Activated naive CD8-positive, alpha-beta T cell treated with anti-CD3 and anti-CD28 coated beads for 36 hours (primary cell): Measurements from ENCODE around the gene CCNY. TPM values are rescaled to one million over a fixed set of nuclear protein-coding genes. Genes with fewer than 3 reads are reported as not detected.

ENCODE experiments used
- DNase-seq: peaks from one replicate; pipeline ENCODE4 v3.0.0; 2021
- H3K27ac Mint-ChIP-seq: one replicate; pipeline ENCODE4 v1.8.0; 2022; ENCODE audit warnings: mild to moderate bottlenecking, moderate library complexity, mixed read lengths
- H3K27me3 Mint-ChIP-seq: one replicate; pipeline ENCODE4 v1.8.0; 2022; ENCODE audit warnings: mild to moderate bottlenecking, mixed read lengths
- H3K36me3 Mint-ChIP-seq: one replicate; pipeline ENCODE4 v1.8.0; 2021; ENCODE audit warnings: mild to moderate bottlenecking, mixed read lengths
- H3K4me1 Mint-ChIP-seq: one replicate; pipeline ENCODE4 v1.8.0; 2021; ENCODE audit warnings: mixed read lengths
- H3K4me3 Mint-ChIP-seq: one replicate; pipeline ENCODE4 v1.8.0; 2022; ENCODE audit warnings: mild to moderate bottlenecking, moderate library complexity, mixed read lengths
- H3K9me3 Mint-ChIP-seq: one replicate; pipeline ENCODE4 v1.8.0; 2022; ENCODE audit warnings: mixed read lengths
- total RNA-seq, 2 experiments: library from RNA; stranded (reverse); gene quantifications; one replicate each; pipeline ENCODE4 v1.2.3, GENCODE V29; 2021

Gene CCNY
- total RNA-seq, 2 experiments from 2014 or later = 52.1 to 55.2 TPM

GRCh38 chr10:35324196-35324595 lies 12.1 kb upstream of the CCNY start:
- Mint-ChIP-seq H3K4me3 (no peak overlapping the region), H3K9me3 (peaks cover 5% of the 10 kb centered on the region), H3K36me3 (peaks cover 19% of the 10 kb centered on the region), H3K4me1 (peaks cover 20% of the 10 kb centered on the region), H3K27me3 (no peaks in the 10 kb centered on the region), H3K27ac (no peak overlapping the region)
- DNase-seq = no peak

GRCh38 chr10:35326466-35327235 lies 9.7 kb upstream of the CCNY start:
- DNase-seq = no peak
- H3K27me3 Mint-ChIP-seq = no peaks in the 10 kb centered on the region
- H3K36me3 Mint-ChIP-seq = peaks cover 12% of the 10 kb centered on the region
- H3K9me3 Mint-ChIP-seq = peaks cover 4% of the 10 kb centered on the region
- H3K4me3 Mint-ChIP-seq = no peak overlapping the region
- no peak overlapping the region for H3K27ac Mint-ChIP-seq
- H3K4me1 Mint-ChIP-seq = peaks cover 39% of the 10 kb centered on the region

DNA sequence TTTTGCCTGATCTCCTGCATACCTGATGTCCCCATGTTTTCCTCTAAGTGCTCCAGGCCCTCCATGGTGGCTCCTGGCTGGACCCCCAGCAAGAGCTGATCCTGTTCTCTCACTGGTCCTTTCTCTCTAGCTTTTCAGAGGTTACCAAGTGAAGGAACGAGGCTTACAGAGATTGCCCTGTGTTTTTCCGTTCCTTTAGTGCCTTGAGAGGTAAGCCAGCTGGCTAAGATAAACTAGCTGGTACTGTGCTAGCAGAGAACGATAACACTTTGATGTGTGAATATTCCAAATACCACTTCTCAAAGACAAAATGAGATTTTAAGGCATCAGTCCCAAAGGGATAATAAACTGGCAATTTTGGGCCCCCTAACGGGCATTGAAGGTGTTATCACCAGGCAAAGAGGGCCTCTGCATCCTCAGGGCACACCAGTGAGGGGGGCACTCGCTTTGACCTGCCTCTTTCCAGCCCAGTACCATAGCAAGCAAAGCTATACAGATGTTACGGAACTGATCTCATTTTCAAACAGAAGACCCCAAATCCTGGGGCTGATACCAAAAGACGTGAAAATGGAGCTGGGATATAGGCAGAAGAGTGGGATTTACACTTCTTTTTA lies 8.4 kb upstream of the CCNY start:
- peak overlapping the region; percentile 25 for H3K27ac Mint-ChIP-seq
- peaks cover 48% of the 10 kb centered on the region for H3K4me1 Mint-ChIP-seq
- DNase-seq = no peak
- H3K27me3 Mint-ChIP-seq = no peaks in the 10 kb centered on the region
- peaks cover 6% of the 10 kb centered on the region for H3K36me3 Mint-ChIP-seq
- no peaks in the 10 kb centered on the region for H3K9me3 Mint-ChIP-seq
- H3K4me3 Mint-ChIP-seq = no peak overlapping the region

DNA sequence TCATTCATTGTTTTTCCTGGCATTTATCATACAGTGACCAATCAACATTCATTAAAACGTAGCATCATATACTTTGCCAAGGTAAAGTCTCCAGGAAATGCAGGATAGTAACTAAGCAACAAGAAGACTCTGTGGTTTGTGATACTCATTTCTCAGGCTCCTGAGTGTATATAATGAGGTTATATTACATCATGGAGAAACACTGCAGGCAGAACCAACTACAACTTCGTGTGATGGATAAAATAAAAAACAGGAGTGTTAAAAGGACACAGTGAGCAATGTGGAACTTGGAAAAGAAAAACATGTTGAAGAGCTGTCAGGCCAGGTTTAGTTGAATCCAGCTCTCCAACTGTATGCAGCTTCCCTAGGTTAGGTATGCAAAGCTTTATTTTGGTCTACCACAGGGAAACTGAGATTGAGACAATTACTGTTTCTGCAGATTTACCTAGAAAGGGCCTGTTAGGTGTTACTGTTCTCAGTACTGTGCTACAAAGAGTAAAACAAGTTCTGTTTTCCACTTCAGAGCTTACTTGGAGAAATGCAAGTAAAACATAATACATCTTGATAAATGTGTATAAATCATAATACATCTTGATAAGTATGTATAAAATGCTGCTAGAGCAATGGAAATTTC lies 7.8 kb upstream of the CCNY start:
- H3K27ac Mint-ChIP-seq = peak overlapping the region; percentile 68
- no peaks in the 10 kb centered on the region for H3K27me3 Mint-ChIP-seq
- no peaks in the 10 kb centered on the region for H3K9me3 Mint-ChIP-seq

GRCh38 chr10:35329520-35329919 lies 6.8 kb upstream of the CCNY start:
- Mint-ChIP-seq H3K9me3 (no peaks in the 10 kb centered on the region), H3K36me3 (peaks cover 12% of the 10 kb centered on the region), H3K4me3 (no peak overlapping the region), H3K27ac (no peak overlapping the region), H3K4me1 (peaks cover 57% of the 10 kb centered on the region), H3K27me3 (no peaks in the 10 kb centered on the region)
- no peak for DNase-seq

More for the DNA sequence above, 7.8 kb upstream of the CCNY start:
- DNase-seq = no peak
- no peak overlapping the region for H3K4me3 Mint-ChIP-seq
- peaks cover 9% of the 10 kb centered on the region for H3K36me3 Mint-ChIP-seq
- H3K4me1 Mint-ChIP-seq = peaks cover 53% of the 10 kb centered on the region

- H3K27me3 Mint-ChIP-seq = no peaks in the 10 kb centered on the region
- H3K4me1 Mint-ChIP-seq = peaks cover 67% of the 10 kb centered on the region
- DNase-seq = no peak
- peaks cover 16% of the 10 kb centered on the region for H3K36me3 Mint-ChIP-seq
- H3K9me3 Mint-ChIP-seq = no peaks in the 10 kb centered on the region
- no peak overlapping the region for H3K27ac Mint-ChIP-seq
- H3K4me3 Mint-ChIP-seq = no peak overlapping the region
Measured at GRCh38 chr10:35331894-35332640, 4.2 kb upstream of the CCNY start.

DNA sequence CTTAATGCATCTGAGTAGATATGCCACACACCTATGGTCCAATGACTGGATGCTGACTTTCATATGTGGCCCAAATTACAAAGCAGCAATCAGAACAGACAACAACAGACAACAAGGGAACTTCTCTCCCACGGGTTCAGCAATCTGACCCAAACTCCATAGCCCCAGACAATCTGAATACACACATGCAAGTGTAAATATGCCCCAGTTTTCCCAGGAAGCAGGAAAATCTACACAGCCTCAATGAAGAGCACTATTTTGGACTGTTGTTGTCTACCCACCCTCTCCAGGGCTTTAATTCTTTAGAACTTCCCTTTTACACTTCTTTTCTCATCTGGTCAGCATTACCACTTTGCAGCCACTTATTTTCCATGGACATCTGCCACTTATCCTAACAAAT lies 2.0 kb upstream of the CCNY start:
- Mint-ChIP-seq H3K9me3 (no peaks in the 10 kb centered on the region), H3K4me3 (peak overlapping the region; percentile 57), H3K36me3 (peaks cover 16% of the 10 kb centered on the region), H3K27ac (no peak overlapping the region), H3K27me3 (no peaks in the 10 kb centered on the region), H3K4me1 (peaks cover 66% of the 10 kb centered on the region)
- DNase-seq = no peak

- no peaks in the 10 kb centered on the region for H3K9me3 Mint-ChIP-seq
- H3K27ac Mint-ChIP-seq = peak overlapping the region; percentile 93
- no peaks in the 10 kb centered on the region for H3K27me3 Mint-ChIP-seq
- peak overlapping the region; percentile 91 for H3K4me3 Mint-ChIP-seq
- peaks cover 18% of the 10 kb centered on the region for H3K36me3 Mint-ChIP-seq
- DNase-seq = peak; percentile 44
- peaks cover 66% of the 10 kb centered on the region for H3K4me1 Mint-ChIP-seq
Measured at GRCh38 chr10:35335133-35336083, 901 bp upstream of the CCNY start.

DNA sequence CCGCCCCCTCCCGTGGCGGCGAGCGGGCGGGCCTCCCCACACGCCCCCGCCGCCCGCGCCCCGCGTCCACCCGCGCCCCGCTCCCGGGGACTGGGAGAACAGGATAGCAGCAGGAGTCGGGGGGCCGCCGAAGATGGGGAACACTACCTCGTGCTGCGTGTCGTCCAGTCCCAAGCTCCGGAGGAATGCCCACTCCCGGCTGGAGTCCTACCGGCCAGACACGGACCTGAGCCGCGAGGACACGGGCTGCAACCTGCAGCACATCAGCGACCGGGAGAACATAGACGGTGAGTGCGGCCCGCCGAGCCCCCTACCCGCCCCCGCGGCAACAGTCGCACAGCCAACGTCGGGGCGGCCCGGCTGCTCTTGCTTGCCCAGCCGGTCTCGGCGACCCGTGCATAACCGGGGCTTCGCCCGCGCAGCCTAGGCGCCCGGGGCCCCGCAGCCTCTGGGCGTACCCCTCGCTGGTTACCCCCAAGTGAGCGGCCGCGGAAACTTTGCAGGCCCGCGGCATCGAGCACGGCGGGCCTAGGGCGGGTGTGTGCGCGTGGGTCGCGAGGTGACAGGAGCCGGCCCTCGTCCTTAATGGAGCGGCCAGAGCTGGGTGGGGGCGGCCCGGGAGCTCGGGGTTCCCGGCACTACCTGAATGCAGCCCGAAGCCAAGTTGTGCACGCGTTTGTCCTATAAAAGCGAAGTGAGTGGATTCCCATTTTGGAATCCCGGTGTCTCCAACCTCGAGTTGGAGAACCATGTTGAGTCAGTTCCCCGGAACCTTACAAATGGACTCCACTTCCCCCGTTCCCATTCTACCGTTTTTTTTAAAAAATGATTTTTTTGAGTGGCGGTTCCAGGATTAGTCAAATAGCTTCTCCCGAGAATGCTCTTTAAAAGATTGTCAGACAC lies 863 bp downstream of the CCNY start:
- peak overlapping the region; percentile 85 for H3K4me3 Mint-ChIP-seq
- H3K9me3 Mint-ChIP-seq = no peaks in the 10 kb centered on the region
- peaks cover 18% of the 10 kb centered on the region for H3K36me3 Mint-ChIP-seq
- H3K4me1 Mint-ChIP-seq = peaks cover 68% of the 10 kb centered on the region
- peak overlapping the region; percentile 83 for H3K27ac Mint-ChIP-seq
- peak; percentile 56 for DNase-seq
- H3K27me3 Mint-ChIP-seq = no peaks in the 10 kb centered on the region

- Mint-ChIP-seq H3K4me3 (peak overlapping the region; percentile 26), H3K36me3 (peaks cover 18% of the 10 kb centered on the region), H3K27me3 (no peaks in the 10 kb centered on the region), H3K4me1 (peaks cover 66% of the 10 kb centered on the region), H3K9me3 (no peaks in the 10 kb centered on the region), H3K27ac (peak overlapping the region; percentile 75)
- DNase-seq = peak; percentile 17
Measured at GRCh38 chr10:35339942-35340341, 3.6 kb downstream of the CCNY start.

GRCh38 chr10:35340975-35341374 lies 4.7 kb downstream of the CCNY start:
- H3K4me3 Mint-ChIP-seq = peak overlapping the region; percentile 40
- H3K4me1 Mint-ChIP-seq = peaks cover 67% of the 10 kb centered on the region
- peak; percentile 22 for DNase-seq
- H3K36me3 Mint-ChIP-seq = peaks cover 21% of the 10 kb centered on the region
- peak overlapping the region; percentile 75 for H3K27ac Mint-ChIP-seq
- no peaks in the 10 kb centered on the region for H3K9me3 Mint-ChIP-seq
- no peaks in the 10 kb centered on the region for H3K27me3 Mint-ChIP-seq

GRCh38 chr10:35341521-35341920 lies 5.2 kb downstream of the CCNY start:
- Mint-ChIP-seq H3K4me1 (peaks cover 72% of the 10 kb centered on the region), H3K27me3 (no peaks in the 10 kb centered on the region), H3K9me3 (no peaks in the 10 kb centered on the region), H3K27ac (peak overlapping the region; percentile 84), H3K36me3 (peaks cover 21% of the 10 kb centered on the region), H3K4me3 (no peak overlapping the region)
- DNase-seq = no peak

- peak overlapping the region; percentile 84 for H3K27ac Mint-ChIP-seq
- no peaks in the 10 kb centered on the region for H3K9me3 Mint-ChIP-seq
- peaks cover 78% of the 10 kb centered on the region for H3K4me1 Mint-ChIP-seq
- no peaks in the 10 kb centered on the region for H3K27me3 Mint-ChIP-seq
- H3K4me3 Mint-ChIP-seq = peak overlapping the region; percentile 22
- H3K36me3 Mint-ChIP-seq = peaks cover 21% of the 10 kb centered on the region
- DNase-seq = no peak
Measured at GRCh38 chr10:35342183-35342753, 6.0 kb downstream of the CCNY start.
